ENCODE measurements around the gene ZNF586. TPM values are rescaled to one million over a fixed set of nuclear protein-coding genes. Genes with fewer than 3 reads are reported as not detected.
A peak's percentile ranks its signal among the peaks of the same experiment; 100 is the strongest.

Gene ZNF586
- total RNA-seq, 1 donor = 19.5 TPM

GRCh38 chr19:57746580-57747471, 22.6 kb upstream of the ZNF586 start, which contains the start of gene ZNF776:
TSS of gene ZNF776 (plus strand) at chr19:57746815. CDS start at chr19:57747059, 244 bp downstream.
- peaks cover 8% of the 10 kb centered on the region for H3K4me1 ChIP-seq (ENCODE audit: insufficient read depth, low read length)
- H3K4me3 ChIP-seq (ENCODE audit: insufficient read depth, low read length) = peak within 1 kb of the TSS; percentile 99
- peak within 1 kb of the TSS; percentile 98 for H3K4me2 ChIP-seq (ENCODE audit: insufficient read depth, low read length)
- H2AFZ ChIP-seq (ENCODE audit: low read length) = peak within 1 kb of the TSS; percentile 97
- H3K79me2 ChIP-seq (ENCODE audit: insufficient read depth, low read length) = peaks cover 45% of the 10 kb centered on the region
- no peaks in the 10 kb centered on the region for H3K27me3 ChIP-seq (ENCODE audit: insufficient read depth, low read length)
- peak; percentile 97 for DNase-seq (ENCODE audit: insufficient read length, low spot score, missing footprints)
- peak within 1 kb of the TSS; percentile 68 for H3K27ac ChIP-seq (ENCODE audit: low read depth, low read length)
- H4K20me1 ChIP-seq (ENCODE audit: insufficient read depth, low read length) = peaks cover 5% of the 10 kb centered on the region
- no peak for TF ChIP-seq CTCF (IDR thresholded peaks at IDR 0.05; ENCODE audit: extremely low read depth, low read depth, low read length)
- no peaks in the 10 kb centered on the region for H3K9me3 ChIP-seq (ENCODE audit: low read depth, low read length)
- peaks cover 33% of the 10 kb centered on the region for H3K36me3 ChIP-seq (ENCODE audit: insufficient read depth, low read length)

- H3K4me2 ChIP-seq (ENCODE audit: insufficient read depth, low read length) = peak overlapping the region; percentile 98
- H3K4me3 ChIP-seq (ENCODE audit: insufficient read depth, low read length) = peak overlapping the region; percentile 99
- peaks cover 8% of the 10 kb centered on the region for H3K4me1 ChIP-seq (ENCODE audit: insufficient read depth, low read length)
- peaks cover 45% of the 10 kb centered on the region for H3K79me2 ChIP-seq (ENCODE audit: insufficient read depth, low read length)
- peak overlapping the region; percentile 97 for H2AFZ ChIP-seq (ENCODE audit: low read length)
- no peak for DNase-seq (ENCODE audit: insufficient read length, low spot score, missing footprints)
- H4K20me1 ChIP-seq (ENCODE audit: insufficient read depth, low read length) = peaks cover 5% of the 10 kb centered on the region
- H3K27ac ChIP-seq (ENCODE audit: low read depth, low read length) = peak overlapping the region; percentile 68
- H3K36me3 ChIP-seq (ENCODE audit: insufficient read depth, low read length) = peaks cover 37% of the 10 kb centered on the region
- TF ChIP-seq CTCF (IDR thresholded peaks at IDR 0.05; ENCODE audit: extremely low read depth, low read depth, low read length) = no peak
- peaks cover under 1% of the 10 kb centered on the region for H3K9me3 ChIP-seq (ENCODE audit: low read depth, low read length)
- H3K27me3 ChIP-seq (ENCODE audit: insufficient read depth, low read length) = no peaks in the 10 kb centered on the region
Measured at GRCh38 chr19:57747472-57747807, 22.0 kb upstream of the ZNF586 start.

- TF ChIP-seq CTCF (IDR thresholded peaks at IDR 0.05; ENCODE audit: extremely low read depth, low read depth, low read length) = no peak
- Histone ChIP-seq H3K4me3 (ENCODE audit: insufficient read depth, low read length) (peak overlapping the region; percentile 99), H3K79me2 (ENCODE audit: insufficient read depth, low read length) (peaks cover 45% of the 10 kb centered on the region), H3K4me1 (ENCODE audit: insufficient read depth, low read length) (peaks cover 8% of the 10 kb centered on the region), H2AFZ (ENCODE audit: low read length) (no peak overlapping the region), H3K9me3 (ENCODE audit: low read depth, low read length) (peaks cover 3% of the 10 kb centered on the region), H3K36me3 (ENCODE audit: insufficient read depth, low read length) (peaks cover 43% of the 10 kb centered on the region), H3K4me2 (ENCODE audit: insufficient read depth, low read length) (peak overlapping the region; percentile 98), H4K20me1 (ENCODE audit: insufficient read depth, low read length) (peaks cover 5% of the 10 kb centered on the region), H3K27me3 (ENCODE audit: insufficient read depth, low read length) (no peaks in the 10 kb centered on the region), H3K27ac (ENCODE audit: low read depth, low read length) (no peak overlapping the region)
- no peak for DNase-seq (ENCODE audit: insufficient read length, low spot score, missing footprints)
Measured at GRCh38 chr19:57748029-57748428, 21.4 kb upstream of the ZNF586 start.

- Histone ChIP-seq H3K36me3 (ENCODE audit: insufficient read depth, low read length) (peaks cover 81% of the 10 kb centered on the region), H3K79me2 (ENCODE audit: insufficient read depth, low read length) (peaks cover 23% of the 10 kb centered on the region), H3K27ac (ENCODE audit: low read depth, low read length) (no peak overlapping the region), H3K4me3 (ENCODE audit: insufficient read depth, low read length) (peak overlapping the region; percentile 4), H3K4me2 (ENCODE audit: insufficient read depth, low read length) (no peak overlapping the region), H3K9me3 (ENCODE audit: low read depth, low read length) (peaks cover 28% of the 10 kb centered on the region), H2AFZ (ENCODE audit: low read length) (no peak overlapping the region), H3K4me1 (ENCODE audit: insufficient read depth, low read length) (no peaks in the 10 kb centered on the region), H3K27me3 (ENCODE audit: insufficient read depth, low read length) (no peaks in the 10 kb centered on the region), H4K20me1 (ENCODE audit: insufficient read depth, low read length) (peaks cover 5% of the 10 kb centered on the region)
- no peak for TF ChIP-seq CTCF (IDR thresholded peaks at IDR 0.05; ENCODE audit: extremely low read depth, low read depth, low read length)
- no peak for DNase-seq (ENCODE audit: insufficient read length, low spot score, missing footprints)
Measured at GRCh38 chr19:57754091-57754673, 15.3 kb upstream of the ZNF586 start.
